GM19467 (cell line): ENCODE results near the gene FGFR1OP2.
"Not testable (repeated sequence)": the region's sequence is repeated elsewhere in the genome, so short reads cannot be mapped to it uniquely, and the experiment has no call there.

Experiments used
- ATAC-seq: cut with Tn5 transposase; IDR thresholded peaks from one replicate; pipeline ENCODE4 v1.9.1; 2021; ENCODE audit warnings: mild to moderate bottlenecking, moderate library complexity; ENCODE audit not compliant: unreplicated experiment

The FGFR1OP2 gene

GRCh38 chr12:26940516-26941214, 2.4 kb downstream of the FGFR1OP2 start:
- ATAC-seq = no peak

- ATAC-seq = no peak
Measured at GRCh38 chr12:26941215-26941594, 2.9 kb downstream of the FGFR1OP2 start.

GRCh38 chr12:26948309-26948708, 10.0 kb downstream of the FGFR1OP2 start:
- ATAC-seq = no peak

- no peak for ATAC-seq
Measured at GRCh38 chr12:26953447-26953846, 15.2 kb downstream of the FGFR1OP2 start.

- ATAC-seq = no peak
Measured at GRCh38 chr12:26954027-26954426, 15.8 kb downstream of the FGFR1OP2 start.

- ATAC-seq = not testable (repeated sequence)
Measured at GRCh38 chr12:26961391-26961790, 23.1 kb downstream of the FGFR1OP2 start.

- no peak for ATAC-seq
Measured at GRCh38 chr12:26961803-26962202, 23.5 kb downstream of the FGFR1OP2 start.

GRCh38 chr12:26963413-26963812, 25.1 kb downstream of the FGFR1OP2 start:
- no peak for ATAC-seq

GRCh38 chr12:26966842-26967241, 28.6 kb downstream of the FGFR1OP2 start:
- ATAC-seq = no peak

- ATAC-seq = no peak
Measured at GRCh38 chr12:26970136-26970535, 31.9 kb downstream of the FGFR1OP2 start.

- peak; percentile 79 for ATAC-seq
Measured at GRCh38 chr12:26971963-26972362, 33.7 kb downstream of the FGFR1OP2 start.

GRCh38 chr12:26976687-26977086, 38.4 kb downstream of the FGFR1OP2 start:
- no peak for ATAC-seq

GRCh38 chr12:26978801-26979200, 40.5 kb downstream of the FGFR1OP2 start:
- ATAC-seq = no peak

GRCh38 chr12:26979733-26980132, 41.5 kb downstream of the FGFR1OP2 start:
- ATAC-seq = no peak

- ATAC-seq = no peak
Measured at GRCh38 chr12:26982866-26983265, 44.6 kb downstream of the FGFR1OP2 start.

- no peak for ATAC-seq
Measured at GRCh38 chr12:26987634-26988424, 49.6 kb downstream of the FGFR1OP2 start.

- no peak for ATAC-seq
Measured at GRCh38 chr12:26988703-26989102, 50.4 kb downstream of the FGFR1OP2 start.

- ATAC-seq = no peak
Measured at GRCh38 chr12:26989873-26990272, 51.6 kb downstream of the FGFR1OP2 start.

- ATAC-seq = no peak
Measured at GRCh38 chr12:26991826-26992225, 53.6 kb downstream of the FGFR1OP2 start.

GRCh38 chr12:26994109-26994508, 55.8 kb downstream of the FGFR1OP2 start:
- ATAC-seq = no peak

GRCh38 chr12:26995706-26996105, 57.4 kb downstream of the FGFR1OP2 start:
- no peak for ATAC-seq

- no peak for ATAC-seq
Measured at GRCh38 chr12:26997003-26997402, 58.7 kb downstream of the FGFR1OP2 start.
